Measurements from ENCODE around the gene LOC101059915.
"Not testable (repeated sequence)": the region's sequence is repeated elsewhere in the genome, so short reads cannot be mapped to it uniquely, and the experiment has no call there.

The LOC101059915 gene

DNA sequence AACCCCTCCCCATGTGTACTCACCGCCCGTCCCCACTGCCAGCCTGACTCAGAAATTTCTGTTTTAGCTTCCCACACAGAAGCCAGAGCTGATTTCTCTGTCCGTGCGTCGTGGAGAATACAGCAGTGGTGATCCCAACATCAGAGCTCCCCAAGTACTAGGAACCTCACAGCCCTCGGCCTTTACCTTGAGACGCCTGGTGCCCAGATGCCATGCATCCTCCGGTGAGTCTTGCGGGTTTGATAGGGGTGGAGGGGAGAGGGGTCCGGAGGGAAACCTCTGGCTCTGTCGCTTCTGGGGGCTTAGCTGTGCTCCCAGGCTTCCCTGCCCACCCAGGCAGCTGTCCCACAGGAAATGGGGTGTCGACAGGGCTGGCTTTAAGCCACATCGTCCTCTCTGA, 2.1 kb downstream of the LOC101059915 start:
- H3K36me3 Mint-ChIP-seq: no peaks in the 10 kb centered on the region
- Histone ChIP-seq H3K4me1 (ENCODE audit: control insufficient read depth, insufficient read depth, low read length) (peaks cover 13% of the 10 kb centered on the region), H3K4me3 (ENCODE audit: low read length) (no peak overlapping the region), H3K36me3 (ENCODE audit: control insufficient read depth, insufficient read depth, low read length) (no peaks in the 10 kb centered on the region), H3K27ac (ENCODE audit: low read length) (no peak overlapping the region), H3K27me3 (ENCODE audit: control insufficient read depth, insufficient read depth, low read length) (no peaks in the 10 kb centered on the region), H3K9me3 (ENCODE audit: control insufficient read depth, insufficient read depth, low read length) (no peaks in the 10 kb centered on the region)
- DNase-seq: no peak
- no peak for TF ChIP-seq CTCF (IDR thresholded peaks at IDR 0.05)
- whole genome bisulfite sequencing (ENCODE audit: insufficient coverage): 77% methylated on average over 11 of the region's 13 CpGs
- H3K9me3 Mint-ChIP-seq: no peaks in the 10 kb centered on the region
- intact Hi-C loops (cut with micrococcal nuclease): no loop called here
- no peak for ATAC-seq
- no peak overlapping the region for H3K4me3 Mint-ChIP-seq
- H3K27ac Mint-ChIP-seq: no peak overlapping the region
- H3K4me1 Mint-ChIP-seq: peaks cover 0 to 10% of the 10 kb centered on the region in 2 donors
- H3K27me3 Mint-ChIP-seq (ENCODE audit: low read depth in 2 of 2): peaks cover 0 to 6% of the 10 kb centered on the region in 2 donors

- peak in 1 of 2 donors; percentile 61 for DNase-seq
- intact Hi-C loops (cut with micrococcal nuclease): not testable (repeated sequence)
- WGBS (ENCODE audit: insufficient coverage): 16% methylated on average over 10 of the region's 10 CpGs
Measured at GRCh38 chrX:71669947-71670346, 2.6 kb downstream of the LOC101059915 start.

DNA sequence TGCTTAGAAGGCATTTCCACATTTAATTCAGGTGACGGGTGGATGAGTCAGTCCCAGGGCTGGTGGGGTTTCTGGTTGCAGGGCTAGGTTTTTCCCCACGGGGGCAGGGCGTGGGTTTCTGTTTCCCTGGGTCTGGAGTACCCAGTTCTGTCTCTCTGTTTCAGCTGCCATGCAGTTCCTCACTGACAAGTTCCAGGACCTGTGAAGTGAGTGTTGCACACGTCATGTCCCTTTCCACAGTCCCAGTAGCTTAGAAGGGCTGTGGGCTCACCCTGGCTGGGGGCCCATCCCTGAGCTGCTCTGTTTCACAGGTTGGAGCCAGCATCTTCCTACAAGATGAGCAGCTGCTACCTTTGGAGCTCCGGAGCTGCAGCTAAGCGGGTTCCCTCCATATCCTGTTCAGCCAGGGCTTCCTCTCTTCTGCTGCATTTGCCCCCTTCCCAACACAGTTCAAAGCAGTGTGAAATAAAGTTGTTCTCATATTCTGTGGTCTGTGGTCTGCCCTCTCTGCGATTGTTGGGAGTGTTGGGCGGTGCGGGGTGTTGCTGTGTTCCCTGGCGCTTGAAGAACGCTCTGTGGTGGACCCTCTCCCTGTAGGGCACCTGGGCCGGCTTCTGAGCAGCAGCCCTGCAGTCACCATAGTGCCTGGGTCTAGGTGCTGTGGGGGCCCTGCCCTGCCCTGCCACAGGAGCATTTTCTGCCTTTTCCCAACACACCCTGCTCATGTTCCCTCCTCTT, 3.9 kb downstream of the LOC101059915 start:
- no peaks in the 10 kb centered on the region for H3K27me3 ChIP-seq (ENCODE audit: control insufficient read depth, insufficient read depth, low read length)
- Mint-ChIP-seq H3K27ac (peak overlapping the region in 1 of 2 donors; percentile 44), H3K4me1 (peaks cover 0 to 10% of the 10 kb centered on the region in 2 donors), H3K27me3 (ENCODE audit: low read depth in 2 of 2) (peaks cover 0 to 6% of the 10 kb centered on the region in 2 donors), H3K4me3 (no peak overlapping the region), H3K36me3 (no peaks in the 10 kb centered on the region), H3K9me3 (no peaks in the 10 kb centered on the region)
- no peaks in the 10 kb centered on the region for H3K36me3 ChIP-seq (ENCODE audit: control insufficient read depth, insufficient read depth, low read length)
- H3K4me1 ChIP-seq (ENCODE audit: control insufficient read depth, insufficient read depth, low read length): peaks cover 13% of the 10 kb centered on the region
- intact Hi-C loops (cut with micrococcal nuclease): no loop called here
- DNase-seq (peak in 1 of 2 donors; percentile 25), ATAC-seq (no peak)
- H3K27ac ChIP-seq (ENCODE audit: low read length): no peak overlapping the region
- no peak for TF ChIP-seq CTCF (IDR thresholded peaks at IDR 0.05)
- no peak overlapping the region for H3K4me3 ChIP-seq (ENCODE audit: low read length)
- H3K9me3 ChIP-seq (ENCODE audit: control insufficient read depth, insufficient read depth, low read length): no peaks in the 10 kb centered on the region
- 8% methylated on average over 11 of the region's 12 CpGs for WGBS (ENCODE audit: insufficient coverage)

More at GRCh38 chrX:71669947-71670346, 2.6 kb downstream of the LOC101059915 start:
- H3K4me1 Mint-ChIP-seq: peaks cover 0 to 10% of the 10 kb centered on the region in 2 donors
- not testable (repeated sequence) for H3K4me3 Mint-ChIP-seq; H3K9me3 Mint-ChIP-seq; H3K27me3 Mint-ChIP-seq (ENCODE audit: low read depth in 2 of 2); H3K9me3 ChIP-seq (ENCODE audit: control insufficient read depth, insufficient read depth, low read length); H3K36me3 ChIP-seq (ENCODE audit: control insufficient read depth, insufficient read depth, low read length); H3K27me3 ChIP-seq (ENCODE audit: control insufficient read depth, insufficient read depth, low read length); H3K36me3 Mint-ChIP-seq; H3K4me3 ChIP-seq (ENCODE audit: low read length); H3K27ac ChIP-seq (ENCODE audit: low read length); H3K27ac Mint-ChIP-seq
- ATAC-seq: peak in 2 of 3 donors; percentile 52 to 63
- peaks cover 13% of the 10 kb centered on the region for H3K4me1 ChIP-seq (ENCODE audit: control insufficient read depth, insufficient read depth, low read length)

DNA sequence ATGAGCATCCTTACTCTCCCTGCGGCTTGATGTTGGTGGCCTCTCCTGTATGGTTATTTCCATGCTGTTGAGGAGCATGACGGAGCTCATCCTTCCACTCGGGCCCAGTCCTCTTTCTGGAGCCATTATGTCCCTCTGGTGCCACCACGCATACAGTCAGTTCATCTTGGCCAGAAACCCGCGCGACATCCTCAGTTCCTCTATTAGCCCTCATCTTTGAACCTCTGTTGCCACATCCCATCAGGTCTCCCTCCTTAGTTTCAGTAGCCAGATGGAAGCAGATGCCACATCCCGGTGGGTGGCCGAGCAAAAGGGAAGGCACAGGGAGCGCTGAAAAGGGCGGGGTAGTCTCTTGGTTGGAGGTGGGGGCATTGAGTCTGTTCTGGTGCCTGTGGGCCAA, 4.6 kb downstream of the LOC101059915 start:
- no peak overlapping the region for H3K4me3 Mint-ChIP-seq
- H3K9me3 Mint-ChIP-seq: no peaks in the 10 kb centered on the region
- no peaks in the 10 kb centered on the region for H3K9me3 ChIP-seq (ENCODE audit: control insufficient read depth, insufficient read depth, low read length)
- ATAC-seq (no peak), DNase-seq (no peak)
- H3K36me3 Mint-ChIP-seq: no peaks in the 10 kb centered on the region
- H3K4me1 Mint-ChIP-seq: peaks cover 0 to 10% of the 10 kb centered on the region in 2 donors
- no peaks in the 10 kb centered on the region for H3K36me3 ChIP-seq (ENCODE audit: control insufficient read depth, insufficient read depth, low read length)
- intact Hi-C loops (cut with micrococcal nuclease): no loop called here
- H3K27ac Mint-ChIP-seq: peak overlapping the region in 1 of 2 donors; percentile 44
- peaks cover 0 to 6% of the 10 kb centered on the region in 2 donors for H3K27me3 Mint-ChIP-seq (ENCODE audit: low read depth in 2 of 2)
- no peak for TF ChIP-seq CTCF (IDR thresholded peaks at IDR 0.05)
- no peaks in the 10 kb centered on the region for H3K27me3 ChIP-seq (ENCODE audit: control insufficient read depth, insufficient read depth, low read length)
- peaks cover 13% of the 10 kb centered on the region for H3K4me1 ChIP-seq (ENCODE audit: control insufficient read depth, insufficient read depth, low read length)
- no peak overlapping the region for H3K27ac ChIP-seq (ENCODE audit: low read length)
- 90% methylated on average over 11 of the region's 11 CpGs for WGBS (ENCODE audit: insufficient coverage)
- no peak overlapping the region for H3K4me3 ChIP-seq (ENCODE audit: low read length)

- H3K27me3 Mint-ChIP-seq (ENCODE audit: low read depth in 2 of 2); intact Hi-C loops (cut with micrococcal nuclease): not testable (repeated sequence)
Measured at GRCh38 chrX:71675636-71676035, 8.3 kb downstream of the LOC101059915 start.

More at GRCh38 chrX:71675636-71676035, 8.3 kb downstream of the LOC101059915 start:
- H3K36me3 ChIP-seq (ENCODE audit: control insufficient read depth, insufficient read depth, low read length); H3K27ac ChIP-seq (ENCODE audit: low read length); H3K36me3 Mint-ChIP-seq; H3K9me3 Mint-ChIP-seq; H3K27ac Mint-ChIP-seq; H3K4me3 ChIP-seq (ENCODE audit: low read length); DNase-seq; H3K27me3 ChIP-seq (ENCODE audit: control insufficient read depth, insufficient read depth, low read length); H3K9me3 ChIP-seq (ENCODE audit: control insufficient read depth, insufficient read depth, low read length); H3K4me1 ChIP-seq (ENCODE audit: control insufficient read depth, insufficient read depth, low read length); H3K4me3 Mint-ChIP-seq; ATAC-seq: not testable (repeated sequence)
- WGBS (ENCODE audit: insufficient coverage): 95% methylated on average over 23 of the region's 23 CpGs
- peaks cover 0 to 10% of the 10 kb centered on the region in 2 donors for H3K4me1 Mint-ChIP-seq

All from natural killer cell (primary cell).